Hepatic stellate cell (primary cell): ENCODE measurements around the gene DSTN.
A peak's percentile ranks its signal among the peaks of the same experiment; 100 is the strongest.
"Not testable (repeated sequence)": the region's sequence is repeated elsewhere in the genome, so short reads cannot be mapped to it uniquely, and the experiment has no call there.

Experiments
- DNase-seq: peaks from one replicate; pipeline ENCODE4 v3.0.0; 2011; ENCODE audit warnings: low spot score

The DSTN gene

DNA sequence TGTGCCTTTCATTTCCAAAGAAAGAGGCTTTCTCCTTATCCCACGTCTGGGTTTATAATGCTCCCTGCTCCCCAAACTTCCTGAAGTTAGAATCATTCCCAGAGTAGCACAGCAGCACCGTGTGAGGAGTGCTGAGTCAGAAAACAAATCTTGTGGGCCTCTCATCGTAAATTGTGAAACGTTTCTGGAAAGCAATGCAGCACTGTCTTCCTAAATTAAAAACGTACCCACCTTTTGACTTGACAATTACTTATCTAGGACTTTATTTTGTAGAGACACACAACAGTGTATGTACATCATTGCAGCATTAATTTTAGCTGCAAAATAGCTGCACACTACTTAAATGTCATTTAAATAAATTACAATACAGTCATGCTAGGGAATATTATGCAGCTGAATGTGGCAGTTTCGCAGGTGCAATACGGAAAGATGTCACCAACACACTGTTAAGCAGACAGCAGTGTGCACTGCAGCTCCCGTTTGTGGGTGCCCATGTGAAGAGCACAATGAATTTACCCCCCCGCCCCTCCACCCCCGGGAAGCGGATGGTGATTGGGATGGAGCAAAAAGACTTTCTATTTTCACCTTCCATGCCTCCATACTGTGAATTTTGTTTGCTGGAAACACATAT lies 81.4 kb downstream of the DSTN start:
- peak; percentile 60 for DNase-seq

DNA sequence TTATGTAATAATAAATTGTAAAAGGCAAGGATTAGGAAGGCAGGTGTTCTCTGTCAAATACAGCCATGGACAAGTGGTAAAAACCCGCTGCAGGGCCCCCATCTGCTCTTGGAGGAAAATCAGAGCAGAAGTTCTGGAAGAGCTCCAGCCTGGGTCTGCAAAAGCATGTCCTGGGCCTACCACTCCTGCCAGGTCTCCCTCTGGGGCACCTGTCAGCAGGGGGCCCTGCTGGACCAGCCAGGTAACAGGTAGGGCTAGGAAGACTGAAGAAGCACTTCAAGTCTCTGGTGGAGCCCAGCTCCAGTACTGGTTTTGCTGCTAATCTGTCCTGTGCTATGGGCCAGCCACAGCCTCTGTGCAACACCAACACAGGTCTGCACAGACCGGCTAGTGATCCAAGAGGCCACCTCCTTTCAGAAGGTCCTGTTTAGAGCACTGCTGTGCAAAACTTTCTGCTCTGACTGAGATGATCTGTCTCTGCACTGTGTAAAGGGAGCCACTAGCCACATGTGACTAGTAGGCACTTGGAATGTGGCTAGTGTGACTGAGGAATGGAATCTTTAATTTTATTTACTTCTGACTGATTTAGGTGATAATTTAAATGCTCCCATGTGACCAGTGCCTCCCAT lies 82.0 kb downstream of the DSTN start:
- DNase-seq: no peak

DNA sequence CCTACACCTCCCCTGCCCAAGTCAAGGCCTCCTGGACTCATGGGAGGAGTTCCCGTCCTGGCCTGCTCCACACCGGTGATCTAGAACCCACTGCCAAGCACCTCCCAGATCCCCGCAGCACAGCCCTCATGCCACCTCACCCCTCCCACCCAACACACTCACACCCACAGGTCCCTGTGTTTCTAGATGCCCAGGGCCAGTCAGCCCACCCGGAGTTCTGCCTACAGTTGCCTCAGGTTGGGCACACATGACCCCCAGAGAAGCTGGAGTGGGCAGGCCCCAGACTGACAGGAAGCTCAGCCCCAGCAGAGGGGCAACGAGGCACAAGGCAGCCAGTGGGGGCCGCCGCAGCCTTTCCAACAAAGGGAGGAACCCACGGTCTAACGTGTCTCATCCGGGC lies 82.5 kb downstream of the DSTN start:
- no peak for DNase-seq

DNA sequence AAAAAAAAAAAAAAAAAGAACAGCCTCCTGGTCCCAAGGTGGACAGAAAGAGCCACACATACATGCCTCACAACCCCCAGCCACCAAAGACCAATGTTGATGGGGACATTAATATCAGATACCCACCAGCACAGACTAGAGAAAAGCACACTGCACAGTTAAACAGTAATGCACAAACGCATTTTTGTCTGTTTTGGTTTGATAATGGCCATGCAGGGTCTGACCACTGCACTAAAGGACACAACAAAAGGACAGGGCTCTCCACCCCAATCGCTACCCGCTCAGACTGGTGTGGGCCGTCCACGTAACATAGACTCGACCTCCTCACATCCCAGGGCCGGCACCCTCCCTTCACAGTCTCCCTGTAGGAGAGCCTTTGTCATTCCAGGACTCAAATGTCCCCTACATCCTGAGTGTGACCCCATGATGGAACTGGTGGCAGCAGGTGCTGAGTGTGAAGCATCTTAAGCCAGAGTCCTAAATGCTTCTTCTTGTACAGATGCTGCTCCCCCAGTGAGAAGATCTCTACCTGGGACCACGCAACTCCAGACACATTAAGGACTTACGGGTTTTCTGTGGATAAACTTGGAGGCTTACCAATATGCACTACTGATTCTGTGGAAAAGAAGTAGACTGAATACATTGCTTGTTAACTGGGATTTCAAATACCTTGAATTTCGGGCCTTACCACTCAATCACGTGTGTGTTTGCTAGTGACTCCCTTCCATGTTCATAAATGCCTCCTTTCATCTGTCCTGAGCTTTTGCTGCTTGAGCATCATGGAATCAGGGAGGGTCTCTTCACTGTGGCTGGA lies 84.2 kb downstream of the DSTN start:
- no peak for DNase-seq

DNA sequence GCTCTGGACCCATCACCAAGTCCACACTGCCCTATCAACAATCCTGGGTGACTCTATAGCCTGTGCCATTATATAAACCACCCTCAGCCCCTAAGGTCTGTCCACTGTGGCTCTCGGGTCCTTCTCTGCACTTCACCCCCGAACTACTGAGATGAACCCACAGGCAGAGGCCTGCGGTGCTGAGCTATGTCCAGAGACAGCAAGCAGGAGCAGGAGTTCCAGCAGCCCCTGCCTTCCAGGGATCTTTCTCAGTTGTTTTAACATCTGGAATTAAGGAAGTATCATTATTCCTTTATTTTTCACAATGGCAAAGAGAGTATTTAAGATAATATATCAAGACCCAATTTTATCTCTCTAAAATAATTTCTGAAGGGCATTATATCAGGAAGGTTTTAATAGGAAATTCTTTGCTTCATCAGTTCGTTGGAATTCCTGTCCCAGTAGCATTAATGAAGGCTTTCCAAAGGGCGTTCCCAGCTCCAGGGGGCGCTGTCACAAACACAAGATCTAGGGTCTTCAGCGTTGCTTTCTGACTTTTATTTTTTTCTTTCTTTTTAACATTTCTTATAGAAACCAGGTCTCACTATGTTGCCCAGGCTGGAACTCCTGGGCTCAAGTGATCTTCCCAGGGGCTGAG lies 84.9 kb downstream of the DSTN start:
- peak; percentile 58 for DNase-seq

DNA sequence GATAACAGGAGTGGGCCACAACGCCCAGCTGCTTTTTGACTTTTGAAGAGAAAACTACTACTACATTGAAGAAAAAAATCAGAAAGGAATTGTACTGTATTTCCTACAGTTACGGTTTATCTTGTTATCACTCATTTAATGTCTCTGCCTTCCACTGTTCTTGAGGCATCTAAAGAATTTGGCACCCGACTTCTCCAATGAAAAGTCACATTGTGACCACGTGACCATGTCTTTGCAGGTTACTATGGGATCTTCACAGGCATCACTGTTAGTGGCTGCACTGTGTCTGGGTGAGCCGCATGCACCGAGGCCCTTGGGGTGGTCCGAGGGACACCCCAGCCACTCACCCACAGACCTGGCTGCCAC lies 85.4 kb downstream of the DSTN start:
- DNase-seq: no peak

DNA sequence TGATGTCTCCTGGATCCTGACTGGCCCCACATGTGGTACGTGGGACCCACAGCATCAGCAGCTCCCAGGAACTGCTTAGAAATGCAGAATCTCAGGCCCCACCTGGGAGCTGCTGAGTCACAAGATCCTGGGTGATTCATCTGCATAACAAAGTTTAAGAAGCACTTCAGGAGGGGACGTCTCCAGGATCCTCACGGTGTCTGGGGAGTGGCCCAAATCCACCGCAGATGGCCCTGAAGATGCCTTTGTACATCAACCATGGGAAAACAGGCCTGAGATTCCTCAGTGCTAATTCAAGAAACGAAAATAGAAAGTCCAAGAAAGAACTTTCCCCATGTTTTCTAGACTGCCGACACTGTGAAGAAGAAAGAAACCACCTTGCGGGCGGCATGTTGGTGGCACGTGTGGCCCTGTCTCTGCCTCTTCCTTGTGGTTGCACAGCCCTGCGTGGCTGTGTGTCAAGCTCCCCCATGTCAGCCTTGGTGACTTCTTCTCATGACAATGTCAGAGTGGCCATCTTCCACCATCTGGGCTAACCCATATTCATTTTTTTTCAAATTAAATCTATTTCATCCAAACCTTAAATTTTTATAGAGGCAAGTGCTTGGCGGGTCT lies 86.1 kb downstream of the DSTN start:
- peak; percentile 81 for DNase-seq

DNA sequence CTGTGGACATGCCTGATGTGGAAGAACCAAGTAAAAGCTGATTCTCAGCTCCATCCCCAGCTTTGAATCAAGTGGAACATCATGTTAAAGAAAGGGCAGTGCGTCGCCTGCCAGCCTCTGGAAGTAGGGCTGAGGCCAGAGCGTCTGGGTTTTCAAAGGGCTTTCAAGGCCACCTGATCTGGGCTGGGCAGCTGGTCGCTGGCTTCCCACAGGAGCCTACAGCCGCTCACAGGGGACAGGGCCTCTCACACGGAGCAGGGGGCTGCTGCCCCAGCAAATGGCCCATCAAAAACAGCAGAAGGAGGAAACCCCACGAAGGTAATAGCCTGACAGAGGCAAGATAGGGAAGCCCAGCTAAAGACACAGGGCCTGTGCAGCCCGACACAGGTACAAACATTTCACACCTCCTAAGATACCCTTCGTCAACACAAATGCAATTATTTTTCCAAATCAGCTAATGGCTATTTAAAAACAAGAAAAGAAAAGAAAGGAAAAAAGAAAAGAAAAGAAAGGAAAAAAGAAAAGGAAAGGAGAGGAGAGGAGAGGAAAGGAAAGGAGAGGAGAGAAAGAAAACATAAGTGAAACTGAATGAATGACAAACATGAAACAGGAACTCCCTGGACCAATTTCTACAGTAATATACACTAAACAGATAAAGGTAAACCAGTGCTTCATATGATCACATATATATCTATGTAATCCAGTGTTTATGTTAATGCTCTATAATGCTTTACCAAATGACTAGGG lies 87.4 kb downstream of the DSTN start:
- no peak for DNase-seq

DNA sequence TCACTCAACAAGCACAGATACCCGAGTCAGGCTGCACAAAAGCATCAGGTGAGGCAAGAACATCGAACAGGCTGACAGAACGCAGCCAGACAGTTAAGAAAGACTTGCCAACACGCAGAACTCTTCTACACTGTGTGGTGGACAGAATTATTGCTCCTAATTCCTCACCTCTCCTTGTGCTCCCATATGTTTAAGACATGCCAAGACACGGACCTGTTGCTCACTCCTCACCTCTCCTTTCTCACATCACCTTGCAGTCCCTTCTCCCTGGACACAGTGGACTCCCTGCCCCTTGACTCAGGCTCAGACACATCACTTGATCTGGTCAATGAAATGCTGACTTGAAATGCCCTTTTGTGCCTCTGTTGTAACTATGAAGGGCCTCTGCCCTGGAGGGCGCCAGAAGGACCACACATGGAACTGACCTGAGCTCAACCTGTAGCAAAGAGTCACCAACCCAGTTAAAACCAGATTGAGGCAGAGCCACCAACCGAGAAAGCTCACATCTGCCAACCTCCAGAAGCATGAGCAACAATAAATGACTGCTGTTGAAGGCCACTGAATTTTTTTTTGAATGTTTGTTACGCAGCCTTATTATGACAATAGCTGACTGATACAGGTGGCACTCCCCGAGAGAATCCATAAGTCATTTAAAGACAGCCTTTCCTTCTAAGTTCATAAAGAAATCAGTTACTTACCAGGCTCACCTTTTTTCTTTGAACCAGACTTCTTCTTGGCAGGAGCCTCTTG lies 88.2 kb downstream of the DSTN start:
- DNase-seq: no peak

DNA sequence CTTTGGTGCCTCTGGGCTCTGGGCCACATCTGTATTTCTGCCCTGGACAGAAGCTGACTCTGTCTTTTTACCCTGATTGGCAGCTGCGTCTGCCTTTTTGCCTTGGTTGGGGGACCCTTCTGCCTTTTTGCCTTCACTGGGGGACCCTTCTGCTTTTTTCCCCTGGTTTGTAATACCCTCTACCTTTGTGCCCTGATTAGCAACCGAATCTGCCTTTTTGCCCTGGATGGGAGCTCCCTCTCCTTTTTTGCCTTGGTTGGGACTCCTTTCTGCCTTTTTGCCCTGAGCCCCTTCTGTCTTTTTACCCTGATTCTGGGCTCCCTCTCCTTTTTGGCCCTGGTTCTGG lies 88.7 kb downstream of the DSTN start:
- DNase-seq: no peak

DNA sequence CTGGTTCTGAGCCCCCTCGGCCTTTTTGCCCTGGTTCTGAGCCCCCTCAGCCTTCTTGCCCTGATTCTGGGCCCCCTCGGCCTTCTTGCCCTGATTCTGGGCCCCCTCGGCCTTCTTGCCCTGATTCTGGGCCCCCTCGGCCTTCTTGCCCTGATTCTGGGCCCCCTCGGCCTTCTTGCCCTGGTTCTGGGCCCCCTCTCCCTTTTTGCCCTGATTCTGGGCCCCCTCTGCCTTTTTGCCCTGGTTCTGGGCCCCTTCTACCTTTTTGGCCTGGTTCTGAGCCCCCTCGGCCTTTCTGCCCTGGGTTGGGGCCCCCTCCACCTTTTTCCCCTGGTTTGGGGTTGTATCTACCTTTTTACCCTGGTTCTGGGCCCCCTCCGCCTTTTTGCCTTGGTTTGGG lies 89.5 kb downstream of the DSTN start:
- not testable (repeated sequence) for DNase-seq
